ENCODE data around the gene OBP2B.

The OBP2B gene

GRCh38 chr9:133195029-133195428 is 14.0 kb downstream of the OBP2B start:
- no peak overlapping the region for H2AK5ac ChIP-seq (ENCODE audit: low read length, severe bottlenecking)
- no peak overlapping the region for H3K18ac ChIP-seq (ENCODE audit: low read depth in 1 of 2, low read length in 2 of 2)
- no peaks in the 10 kb centered on the region for H3K79me1 ChIP-seq (replicated peaks; ENCODE audit: low read length, poor library complexity, severe bottlenecking)
- no peak overlapping the region for H3K4ac ChIP-seq (ENCODE audit: low read depth in 1 of 2, low read length in 2 of 2)
- peaks cover 9 to 21% of the 10 kb centered on the region in 2 experiments for H3K27me3 ChIP-seq (ENCODE audit: control insufficient read depth in 1 of 2, insufficient read depth in 1 of 2, low read length in 2 of 2)
- no peak for DNase-seq
- no peak overlapping the region for H3K9ac ChIP-seq (ENCODE audit: low read length)
- H3K9me3 ChIP-seq (ENCODE audit: control insufficient read depth, low read length): peaks cover 15% of the 10 kb centered on the region
- no peak overlapping the region for H2AFZ ChIP-seq (ENCODE audit: low read depth, low read length)
- no peak overlapping the region for H3K23ac ChIP-seq (ENCODE audit: low read length in 2 of 2)
- H2BK15ac ChIP-seq (ENCODE audit: low read depth, poor library complexity, severe bottlenecking): no peak overlapping the region
- no peak overlapping the region for H4K8ac ChIP-seq (ENCODE audit: low read length)
- peaks cover 2% of the 10 kb centered on the region for H3K4me1 ChIP-seq (ENCODE audit: control insufficient read depth, insufficient read depth, low read depth, low read length)
- no peak overlapping the region for H2BK12ac ChIP-seq (ENCODE audit: low read length in 2 of 2)
- no peak overlapping the region for H2BK5ac ChIP-seq (ENCODE audit: low read depth, low read length, poor library complexity, severe bottlenecking)
- no peak overlapping the region for H3K27ac ChIP-seq (ENCODE audit: low read length, poor library complexity, severe bottlenecking)
- no peak overlapping the region for H3K4me2 ChIP-seq (ENCODE audit: low read length, poor library complexity, severe bottlenecking)
- H3K14ac ChIP-seq (ENCODE audit: low read length in 2 of 2): no peak overlapping the region
- no peak overlapping the region for H2BK120ac ChIP-seq (ENCODE audit: low read depth, low read length)
- no peak overlapping the region for H4K91ac ChIP-seq (ENCODE audit: low read length)
- H3K4me3 ChIP-seq (ENCODE audit: insufficient read depth in 1 of 2, low read depth in 1 of 2, low read length in 2 of 2): no peak overlapping the region
- no peaks in the 10 kb centered on the region for H3K36me3 ChIP-seq (ENCODE audit: control insufficient read depth in 1 of 2, insufficient read depth in 2 of 2, low read depth in 1 of 2, low read length in 2 of 2)

GRCh38 chr9:133194597-133194996 is 14.5 kb downstream of the OBP2B start:
- no peak overlapping the region for H3K4me3 ChIP-seq (ENCODE audit: insufficient read depth in 1 of 2, low read depth in 1 of 2, low read length in 2 of 2)
- H3K23ac ChIP-seq (ENCODE audit: low read length in 2 of 2): no peak overlapping the region
- H3K36me3 ChIP-seq (ENCODE audit: control insufficient read depth in 1 of 2, insufficient read depth in 2 of 2, low read depth in 1 of 2, low read length in 2 of 2): no peaks in the 10 kb centered on the region
- no peak overlapping the region for H3K27ac ChIP-seq (ENCODE audit: low read length, poor library complexity, severe bottlenecking)
- H4K91ac ChIP-seq (ENCODE audit: low read length): no peak overlapping the region
- H2BK5ac ChIP-seq (ENCODE audit: low read depth, low read length, poor library complexity, severe bottlenecking): no peak overlapping the region
- H3K4ac ChIP-seq (ENCODE audit: low read depth in 1 of 2, low read length in 2 of 2): no peak overlapping the region
- H2AK5ac ChIP-seq (ENCODE audit: low read length, severe bottlenecking): no peak overlapping the region
- H3K79me1 ChIP-seq (replicated peaks; ENCODE audit: low read length, poor library complexity, severe bottlenecking): no peaks in the 10 kb centered on the region
- H2BK120ac ChIP-seq (ENCODE audit: low read depth, low read length): no peak overlapping the region
- no peak for DNase-seq
- peaks cover 15% of the 10 kb centered on the region for H3K9me3 ChIP-seq (ENCODE audit: control insufficient read depth, low read length)
- WGBS: 61% methylated on average over 3 of the region's 4 CpGs
- H3K14ac ChIP-seq (ENCODE audit: low read length in 2 of 2): no peak overlapping the region
- no peak overlapping the region for H4K8ac ChIP-seq (ENCODE audit: low read length)
- H2BK12ac ChIP-seq (ENCODE audit: low read length in 2 of 2): no peak overlapping the region
- H3K4me2 ChIP-seq (ENCODE audit: low read length, poor library complexity, severe bottlenecking): no peak overlapping the region
- peaks cover 2% of the 10 kb centered on the region for H3K4me1 ChIP-seq (ENCODE audit: control insufficient read depth, insufficient read depth, low read depth, low read length)
- no peak overlapping the region for H3K18ac ChIP-seq (ENCODE audit: low read depth in 1 of 2, low read length in 2 of 2)
- no peak overlapping the region for H2BK15ac ChIP-seq (ENCODE audit: low read depth, poor library complexity, severe bottlenecking)
- H3K9ac ChIP-seq (ENCODE audit: low read length): no peak overlapping the region
- H3K27me3 ChIP-seq (ENCODE audit: control insufficient read depth in 1 of 2, insufficient read depth in 1 of 2, low read length in 2 of 2): peaks cover 9 to 23% of the 10 kb centered on the region in 2 experiments
- H2AFZ ChIP-seq (ENCODE audit: low read depth, low read length): no peak overlapping the region

GRCh38 chr9:133191989-133192388 is 17.1 kb downstream of the OBP2B start:
- H3K36me3 ChIP-seq (ENCODE audit: control insufficient read depth in 1 of 2, insufficient read depth in 2 of 2, low read depth in 1 of 2, low read length in 2 of 2): no peaks in the 10 kb centered on the region
- WGBS: 66% methylated on average over 7 of the region's 7 CpGs
- no peak overlapping the region for H2BK15ac ChIP-seq (ENCODE audit: low read depth, poor library complexity, severe bottlenecking)
- no peak overlapping the region for H3K4me2 ChIP-seq (ENCODE audit: low read length, poor library complexity, severe bottlenecking)
- no peak overlapping the region for H3K14ac ChIP-seq (ENCODE audit: low read length in 2 of 2)
- no peak overlapping the region for H2BK120ac ChIP-seq (ENCODE audit: low read depth, low read length)
- H3K4ac ChIP-seq (ENCODE audit: low read depth in 1 of 2, low read length in 2 of 2): no peak overlapping the region
- H3K27me3 ChIP-seq (ENCODE audit: control insufficient read depth in 1 of 2, insufficient read depth in 1 of 2, low read length in 2 of 2): peaks cover 31 to 37% of the 10 kb centered on the region in 2 experiments
- H3K18ac ChIP-seq (ENCODE audit: low read depth in 1 of 2, low read length in 2 of 2): no peak overlapping the region
- no peak overlapping the region for H2AFZ ChIP-seq (ENCODE audit: low read depth, low read length)
- H3K27ac ChIP-seq (ENCODE audit: low read length, poor library complexity, severe bottlenecking): no peak overlapping the region
- no peak for DNase-seq
- H3K9me3 ChIP-seq (ENCODE audit: control insufficient read depth, low read length): peaks cover 15% of the 10 kb centered on the region
- no peaks in the 10 kb centered on the region for H3K79me1 ChIP-seq (replicated peaks; ENCODE audit: low read length, poor library complexity, severe bottlenecking)
- no peak overlapping the region for H4K8ac ChIP-seq (ENCODE audit: low read length)
- no peak overlapping the region for H2AK5ac ChIP-seq (ENCODE audit: low read length, severe bottlenecking)
- no peak overlapping the region for H3K23ac ChIP-seq (ENCODE audit: low read length in 2 of 2)
- H3K4me3 ChIP-seq (ENCODE audit: insufficient read depth in 1 of 2, low read depth in 1 of 2, low read length in 2 of 2): no peak overlapping the region
- H3K4me1 ChIP-seq (ENCODE audit: control insufficient read depth, insufficient read depth, low read depth, low read length): peaks cover 6% of the 10 kb centered on the region
- no peak overlapping the region for H2BK12ac ChIP-seq (ENCODE audit: low read length in 2 of 2)
- no peak overlapping the region for H3K9ac ChIP-seq (ENCODE audit: low read length)
- no peak overlapping the region for H4K91ac ChIP-seq (ENCODE audit: low read length)
- H2BK5ac ChIP-seq (ENCODE audit: low read depth, low read length, poor library complexity, severe bottlenecking): no peak overlapping the region

GRCh38 chr9:133189826-133190225 is 19.2 kb downstream of the OBP2B start:
- WGBS: 85% methylated on average over 8 of the region's 8 CpGs
- no peak overlapping the region for H3K4ac ChIP-seq (ENCODE audit: low read depth in 1 of 2, low read length in 2 of 2)
- H2AFZ ChIP-seq (ENCODE audit: low read depth, low read length): no peak overlapping the region
- H2BK15ac ChIP-seq (ENCODE audit: low read depth, poor library complexity, severe bottlenecking): no peak overlapping the region
- H3K27ac ChIP-seq (ENCODE audit: low read length, poor library complexity, severe bottlenecking): no peak overlapping the region
- no peak for DNase-seq
- no peak overlapping the region for H4K8ac ChIP-seq (ENCODE audit: low read length)
- H3K14ac ChIP-seq (ENCODE audit: low read length in 2 of 2): no peak overlapping the region
- peak overlapping the region; percentile 50 for H4K91ac ChIP-seq (ENCODE audit: low read length)
- H2BK120ac ChIP-seq (ENCODE audit: low read depth, low read length): no peak overlapping the region
- H3K4me3 ChIP-seq (ENCODE audit: insufficient read depth in 1 of 2, low read depth in 1 of 2, low read length in 2 of 2): no peak overlapping the region
- H3K9me3 ChIP-seq (ENCODE audit: control insufficient read depth, low read length): peaks cover 8% of the 10 kb centered on the region
- H3K27me3 ChIP-seq (ENCODE audit: control insufficient read depth in 1 of 2, insufficient read depth in 1 of 2, low read length in 2 of 2): peaks cover 35 to 38% of the 10 kb centered on the region in 2 experiments
- no peak overlapping the region for H2BK12ac ChIP-seq (ENCODE audit: low read length in 2 of 2)
- no peak overlapping the region for H2BK5ac ChIP-seq (ENCODE audit: low read depth, low read length, poor library complexity, severe bottlenecking)
- H3K18ac ChIP-seq (ENCODE audit: low read depth in 1 of 2, low read length in 2 of 2): no peak overlapping the region
- H3K4me1 ChIP-seq (ENCODE audit: control insufficient read depth, insufficient read depth, low read depth, low read length): peaks cover 7% of the 10 kb centered on the region
- H3K36me3 ChIP-seq (ENCODE audit: control insufficient read depth in 1 of 2, insufficient read depth in 2 of 2, low read depth in 1 of 2, low read length in 2 of 2): no peaks in the 10 kb centered on the region
- no peaks in the 10 kb centered on the region for H3K79me1 ChIP-seq (replicated peaks; ENCODE audit: low read length, poor library complexity, severe bottlenecking)
- no peak overlapping the region for H3K9ac ChIP-seq (ENCODE audit: low read length)
- no peak overlapping the region for H3K4me2 ChIP-seq (ENCODE audit: low read length, poor library complexity, severe bottlenecking)
- H3K23ac ChIP-seq (ENCODE audit: low read length in 2 of 2): no peak overlapping the region
- H2AK5ac ChIP-seq (ENCODE audit: low read length, severe bottlenecking): no peak overlapping the region
